A673 (cell line): ENCODE measurements around the gene MTX1. TPM values are rescaled to one million over a fixed set of nuclear protein-coding genes. Genes with fewer than 3 reads are reported as not detected.
"Not testable (repeated sequence)": the region's sequence is repeated elsewhere in the genome, so short reads cannot be mapped to it uniquely, and the experiment has no call there.

Experiments used
- BruUV-seq: library from RNA; stranded (reverse); fragments of 400-500 nt; replicated peaks from 2 replicates; lab custom pipeline; 2021; lab: Mats Ljungman, UMichigan
- CTCF ChIA-PET: fragments of 300-600 bp; sonication (Branson Sonifier 250); formaldehyde crosslinking; loops from one replicate; lab custom pipeline; 2022; ENCODE audit warnings: antibody characterized with exemption; lab: Charles Lee
- POLR2A ChIA-PET: fragments of 300-600 bp; sonication (Branson Sonifier 250); formaldehyde crosslinking; loops from one replicate; lab custom pipeline; 2022; ENCODE audit warnings: antibody characterized with exemption; ENCODE audit not compliant: low non-redundant PET; lab: Charles Lee
- DNase-seq: peaks from one replicate; pipeline ENCODE4 v3.0.0-alpha.2; 2015; ENCODE audit warnings: low spot score
- H3K27ac ChIP-seq: fragments of 200-600 bp; sonication (generic); 2 replicates; pipeline ENCODE4 v1.5.1; 2016; ENCODE audit warnings: mixed run types, low read depth, mild to moderate bottlenecking, mixed read lengths, antibody characterized with exemption, low read length; ENCODE audit not compliant: poor library complexity, severe bottlenecking
- H3K27me3 ChIP-seq: fragments of 200-600 bp; sonication (generic); replicated peaks from 2 replicates; pipeline ENCODE4 v1.6.1; 2017; ENCODE audit warnings: mixed run types, low read depth, mild to moderate bottlenecking, mixed read lengths, antibody characterized with exemption, low read length; ENCODE audit not compliant: insufficient read depth, poor library complexity
- H3K36me3 ChIP-seq: fragments of 200-600 bp; sonication (generic); 2 replicates; pipeline ENCODE4 v1.6.1; 2016; ENCODE audit warnings: mixed run types, mild to moderate bottlenecking, mixed read lengths, antibody characterized with exemption, low read length; ENCODE audit not compliant: insufficient read depth, poor library complexity, severe bottlenecking
- H3K4me1 ChIP-seq: fragments of 200-600 bp; sonication (generic); 2 replicates; pipeline ENCODE4 v1.6.1; 2017; ENCODE audit warnings: mixed run types, mild to moderate bottlenecking, mixed read lengths, antibody characterized with exemption, low read length; ENCODE audit not compliant: insufficient read depth, poor library complexity, severe bottlenecking
- H3K4me3 ChIP-seq: fragments of 200-600 bp; sonication (generic); 2 replicates; pipeline ENCODE4 v1.5.1; 2016; ENCODE audit warnings: low read depth, mixed run types, mild to moderate bottlenecking, mixed read lengths, low read length; ENCODE audit not compliant: poor library complexity, severe bottlenecking
- H3K9me3 ChIP-seq: fragments of 200-600 bp; sonication (generic); 2 replicates; pipeline ENCODE4 v1.6.1; 2016; ENCODE audit warnings: mixed run types, low read depth, mild to moderate bottlenecking, mixed read lengths, antibody characterized with exemption, low read length; ENCODE audit not compliant: poor library complexity, severe bottlenecking
- CTCF ChIP-seq: fragments of 300-800, 200-600 bp; sonication (generic); conservative IDR thresholded peaks from 2 replicates; pipeline ENCODE4 v1.5.1; 2017; ENCODE audit warnings: low read depth, mild to moderate bottlenecking, antibody characterized with exemption, low read length, moderate library complexity, mixed read lengths
- EZH2 ChIP-seq: fragments of 200-600 bp; sonication (generic); IDR thresholded peaks from 2 replicates; pipeline ENCODE4 v1.6.1; 2017; ENCODE audit warnings: borderline replicate concordance, low read depth, mild to moderate bottlenecking, mixed read lengths, antibody characterized with exemption, low read length; ENCODE audit not compliant: poor library complexity, severe bottlenecking
- intact Hi-C: fragments of 100-400 bp; cut with micrococcal nuclease; formaldehyde crosslinking; loops from one replicate; pipeline ENCODE4 v1.10.0; 2022; ENCODE audit not compliant: unreplicated experiment
- total RNA-seq: library from RNA; stranded (reverse); gene quantifications from 2 replicates; pipeline ENCODE4 v1.2.3, GENCODE V29; 2021

The MTX1 gene
- total RNA-seq, 1 experiment from 2014 or later, result 65.2 TPM

GRCh38 chr1:155223047-155223446 is 14.6 kb downstream of the MTX1 start:
- CTCF ChIA-PET, result no interaction called here
- H3K27ac ChIP-seq, result no peak overlapping the region
- no peaks in the 10 kb centered on the region for H3K9me3 ChIP-seq
- no peak overlapping the region for H3K4me3 ChIP-seq
- no peak for DNase-seq
- no TSS peak for BruUV-seq
- no peaks in the 10 kb centered on the region for H3K27me3 ChIP-seq
- intact Hi-C loops, result no loop called here
- H3K36me3 ChIP-seq, result no peaks in the 10 kb centered on the region
- TF ChIP-seq EZH2 (no peak), CTCF (no peak)
- POLR2A ChIA-PET, result no interaction called here
- peaks cover 25% of the 10 kb centered on the region for H3K4me1 ChIP-seq

- H3K27me3 ChIP-seq, H3K36me3 ChIP-seq, DNase-seq, H3K9me3 ChIP-seq, CTCF ChIA-PET, BruUV-seq, POLR2A ChIA-PET, intact Hi-C loops: not testable (repeated sequence)
- peak overlapping the region; percentile 91 for H3K27ac ChIP-seq
- peaks cover 20% of the 10 kb centered on the region for H3K4me1 ChIP-seq
- H3K4me3 ChIP-seq, result peak overlapping the region; percentile 59
Observed at GRCh38 chr1:155225404-155225759, 16.9 kb downstream of the MTX1 start.

- ChIA-PET POLR2A (interaction anchor here (1.0 kb wide), 1 partner anchor 17 kb away, joined by 4 read pairs; no protein-coding TSS in a partner anchor), CTCF (interaction anchor here (1.3 kb wide), 1 partner anchor 19 kb away, joined by 4 read pairs; no protein-coding TSS in a partner anchor)
- peak; percentile 94 for DNase-seq
- Histone ChIP-seq H3K4me3 (peak overlapping the region; percentile 59), H3K9me3 (no peaks in the 10 kb centered on the region), H3K4me1 (peaks cover 20% of the 10 kb centered on the region), H3K27ac (peak overlapping the region; percentile 91), H3K36me3 (no peaks in the 10 kb centered on the region), H3K27me3 (no peaks in the 10 kb centered on the region)
- no peak for TF ChIP-seq EZH2
- TF ChIP-seq CTCF, result peak; percentile 78
- BruUV-seq, result no TSS peak
- intact Hi-C loops, result loop anchor here (2.0 kb wide), 1 partner anchor 50 kb away; the partner anchor contains the start of gene HCN3
Observed at GRCh38 chr1:155226188-155226909, 17.9 kb downstream of the MTX1 start.

- BruUV-seq, result TSS peak; percentile 89
- TF ChIP-seq EZH2 (no peak), CTCF (0 out of 2 replicates have a peak, but pooled peaks have one; percentile 41)
- Histone ChIP-seq H3K36me3 (no peaks in the 10 kb centered on the region), H3K4me3 (peak overlapping the region; percentile 59), H3K27ac (peak overlapping the region; percentile 91), H3K27me3 (no peaks in the 10 kb centered on the region), H3K4me1 (peaks cover 20% of the 10 kb centered on the region), H3K9me3 (no peaks in the 10 kb centered on the region)
- ChIA-PET CTCF (interaction anchor here (1.3 kb wide), 1 partner anchor 20 kb away, joined by 4 read pairs; no protein-coding TSS in a partner anchor), POLR2A (interaction anchor here (1.0 kb wide), 1 partner anchor 18 kb away, joined by 4 read pairs; no protein-coding TSS in a partner anchor)
- DNase-seq, result peak; percentile 73
- intact Hi-C loops, result loop anchor here (2.0 kb wide), 1 partner anchor 50 kb away; the partner anchor contains the start of gene HCN3
Observed at GRCh38 chr1:155226910-155227260, 18.4 kb downstream of the MTX1 start.
